ENCODE results near the gene TCTN2.

Gene TCTN2

GRCh38 chr12:123675436-123675835 lies 4.5 kb downstream of the TCTN2 start:
- no peaks in the 10 kb centered on the region for H3K27me3 ChIP-seq (ENCODE audit: control insufficient read depth, low read length)
- no peak overlapping the region for H3K4me2 ChIP-seq (ENCODE audit: low read length)
- no peaks in the 10 kb centered on the region for H3K79me2 ChIP-seq (ENCODE audit: control insufficient read depth, low read length)
- TF ChIP-seq CTCF (IDR thresholded peaks at IDR 0.05; ENCODE audit: low read depth, low read length, poor library complexity, severe bottlenecking): no peak
- TF ChIP-seq EZH2phosphoT487 (IDR thresholded peaks at IDR 0.05; ENCODE audit: borderline replicate concordance, low read length): no peak
- H3K9me3 ChIP-seq (ENCODE audit: control insufficient read depth, insufficient read depth, low read length): no peaks in the 10 kb centered on the region
- H4K20me1 ChIP-seq (ENCODE audit: control insufficient read depth, insufficient read depth, low read depth, low read length): no peaks in the 10 kb centered on the region
- H3K27ac ChIP-seq (ENCODE audit: low read depth, low read length): no peak overlapping the region
- no peaks in the 10 kb centered on the region for H3K9me2 ChIP-seq (replicated peaks; ENCODE audit: control insufficient read depth, low read length)
- no peak overlapping the region for H3K4me3 ChIP-seq (ENCODE audit: low read length)
- H3K36me3 ChIP-seq (ENCODE audit: control insufficient read depth, low read length): no peaks in the 10 kb centered on the region; the same call in 1 of the 2 replicates
- no peaks in the 10 kb centered on the region; the same call in 1 of the 2 replicates for H3F3A ChIP-seq (ENCODE audit: control insufficient read depth, insufficient read depth)
- H3K4me1 ChIP-seq (ENCODE audit: control insufficient read depth, low read length): peaks cover 17% of the 10 kb centered on the region

GRCh38 chr12:123676616-123677320 lies 5.9 kb downstream of the TCTN2 start:
- Histone ChIP-seq H3K4me1 (ENCODE audit: control insufficient read depth, low read length) (peaks cover 8% of the 10 kb centered on the region), H3K36me3 (ENCODE audit: control insufficient read depth, low read length) (no peaks in the 10 kb centered on the region; the same call in 1 of the 2 replicates), H3K79me2 (ENCODE audit: control insufficient read depth, low read length) (no peaks in the 10 kb centered on the region), H3F3A (ENCODE audit: control insufficient read depth, insufficient read depth) (no peaks in the 10 kb centered on the region; the same call in 1 of the 2 replicates), H3K9me3 (ENCODE audit: control insufficient read depth, insufficient read depth, low read length) (no peaks in the 10 kb centered on the region), H4K20me1 (ENCODE audit: control insufficient read depth, insufficient read depth, low read depth, low read length) (no peaks in the 10 kb centered on the region), H3K27me3 (ENCODE audit: control insufficient read depth, low read length) (no peaks in the 10 kb centered on the region), H3K4me2 (ENCODE audit: low read length) (no peak overlapping the region), H3K4me3 (ENCODE audit: low read length) (no peak overlapping the region), H3K9me2 (replicated peaks; ENCODE audit: control insufficient read depth, low read length) (no peaks in the 10 kb centered on the region), H3K27ac (ENCODE audit: low read depth, low read length) (no peak overlapping the region)
- TF ChIP-seq CTCF (IDR thresholded peaks at IDR 0.05; ENCODE audit: low read depth, low read length, poor library complexity, severe bottlenecking) (no peak), EZH2phosphoT487 (IDR thresholded peaks at IDR 0.05; ENCODE audit: borderline replicate concordance, low read length) (no peak)

GRCh38 chr12:123678981-123679380 lies 8.1 kb downstream of the TCTN2 start:
- H3K4me3 ChIP-seq (ENCODE audit: low read length): no peak overlapping the region
- TF ChIP-seq CTCF (IDR thresholded peaks at IDR 0.05; ENCODE audit: low read depth, low read length, poor library complexity, severe bottlenecking) (no peak), EZH2phosphoT487 (IDR thresholded peaks at IDR 0.05; ENCODE audit: borderline replicate concordance, low read length) (no peak)

More at GRCh38 chr12:123678981-123679380, 8.1 kb downstream of the TCTN2 start:
- Histone ChIP-seq H3K27me3 (ENCODE audit: control insufficient read depth, low read length) (no peaks in the 10 kb centered on the region), H4K20me1 (ENCODE audit: control insufficient read depth, insufficient read depth, low read depth, low read length) (no peaks in the 10 kb centered on the region), H3K4me2 (ENCODE audit: low read length) (no peak overlapping the region), H3K9me3 (ENCODE audit: control insufficient read depth, insufficient read depth, low read length) (no peaks in the 10 kb centered on the region), H3F3A (ENCODE audit: control insufficient read depth, insufficient read depth) (no peaks in the 10 kb centered on the region; the same call in 1 of the 2 replicates), H3K27ac (ENCODE audit: low read depth, low read length) (no peak overlapping the region), H3K4me1 (ENCODE audit: control insufficient read depth, low read length) (peaks cover 8% of the 10 kb centered on the region), H3K36me3 (ENCODE audit: control insufficient read depth, low read length) (no peaks in the 10 kb centered on the region; the same call in 1 of the 2 replicates), H3K9me2 (replicated peaks; ENCODE audit: control insufficient read depth, low read length) (no peaks in the 10 kb centered on the region), H3K79me2 (ENCODE audit: control insufficient read depth, low read length) (no peaks in the 10 kb centered on the region)
